Ishikawa (cell line): ENCODE data around the gene B4GALT6.

Experiments used
- CEBPB ChIP-seq: IDR thresholded peaks from 2 replicates; pipeline ENCODE4 v1.6.1; 2012
- CREB1 ChIP-seq: IDR thresholded peaks from 2 replicates; pipeline ENCODE4 v1.6.1; 2012; ENCODE audit warnings: low read depth
- EGR1 ChIP-seq: IDR thresholded peaks from 2 replicates; pipeline ENCODE4 v1.6.1; 2012
- EP300 ChIP-seq: IDR thresholded peaks from 2 replicates; pipeline ENCODE4 v1.6.1; 2012; ENCODE audit warnings: borderline replicate concordance
- FOXM1 ChIP-seq: IDR thresholded peaks from 2 replicates; pipeline ENCODE4 v1.6.1; 2012; ENCODE audit warnings: low read depth, borderline replicate concordance
- MAX ChIP-seq: IDR thresholded peaks from 2 replicates; pipeline ENCODE4 v1.6.1; 2012
- NFIC ChIP-seq: IDR thresholded peaks from 2 replicates; pipeline ENCODE4 v1.6.1; 2012
- RAD21 ChIP-seq: IDR thresholded peaks from 2 replicates; pipeline ENCODE4 v1.6.1; 2012; ENCODE audit warnings: low read depth
- REST ChIP-seq: IDR thresholded peaks from 2 replicates; pipeline ENCODE4 v1.6.1; 2012; ENCODE audit warnings: low read depth, mild to moderate bottlenecking
- TAF1 ChIP-seq: IDR thresholded peaks from 2 replicates; pipeline ENCODE4 v1.6.1; 2012; ENCODE audit warnings: low read depth, mild to moderate bottlenecking
- TCF12 ChIP-seq: IDR thresholded peaks from 2 replicates; pipeline ENCODE4 v1.6.1; 2012; ENCODE audit warnings: low read depth
- TEAD4 ChIP-seq: IDR thresholded peaks from 2 replicates; pipeline ENCODE4 v1.6.1; 2012
- USF1 ChIP-seq: IDR thresholded peaks from 2 replicates; pipeline ENCODE4 v1.6.1; 2012
- YY1 ChIP-seq: IDR thresholded peaks from 2 replicates; pipeline ENCODE4 v1.6.1; 2012; ENCODE audit warnings: low read depth
- ZBTB7A ChIP-seq: IDR thresholded peaks from 2 replicates; pipeline ENCODE4 v1.6.1; 2012; ENCODE audit warnings: low read depth

B4GALT6 gene

GRCh38 chr18:31707815-31708214 is 23.4 kb upstream of the B4GALT6 start:
- TF ChIP-seq YY1 (no peak), ZBTB7A (no peak), CEBPB (no peak), TAF1 (no peak), EP300 (no peak), FOXM1 (no peak), NFIC (no peak), TCF12 (no peak), EGR1 (no peak), CREB1 (no peak), MAX (no peak), RAD21 (no peak)

GRCh38 chr18:31702449-31702848 is 18.1 kb upstream of the B4GALT6 start:
- TF ChIP-seq NFIC = no peak
- no peak for TF ChIP-seq REST
- TF ChIP-seq YY1 = no peak
- no peak for TF ChIP-seq TAF1
- no peak for TF ChIP-seq USF1
- no peak for TF ChIP-seq CREB1
- TF ChIP-seq TEAD4 = no peak
- TF ChIP-seq RAD21 = no peak
- no peak for TF ChIP-seq CEBPB
- no peak for TF ChIP-seq EP300
- TF ChIP-seq ZBTB7A = no peak
- no peak for TF ChIP-seq MAX
- TF ChIP-seq TCF12 = no peak
- TF ChIP-seq EGR1 = no peak

- TF ChIP-seq EGR1 = no peak
- no peak for TF ChIP-seq MAX
- no peak for TF ChIP-seq TEAD4
- no peak for TF ChIP-seq REST
- no peak for TF ChIP-seq USF1
- no peak for TF ChIP-seq CEBPB
- TF ChIP-seq TAF1 = no peak
- TF ChIP-seq YY1 = no peak
- no peak for TF ChIP-seq TCF12
- TF ChIP-seq EP300 = no peak
- no peak for TF ChIP-seq NFIC
- TF ChIP-seq ZBTB7A = no peak
- TF ChIP-seq FOXM1 = no peak
- no peak for TF ChIP-seq CREB1
- no peak for TF ChIP-seq RAD21
Measured at GRCh38 chr18:31701744-31702143, 17.4 kb upstream of the B4GALT6 start.

- TF ChIP-seq NFIC (no peak), TCF12 (no peak), RAD21 (no peak), TEAD4 (no peak), CREB1 (no peak), MAX (no peak), EP300 (no peak), EGR1 (no peak), YY1 (no peak), USF1 (no peak)
Measured at GRCh38 chr18:31700990-31701389, 16.6 kb upstream of the B4GALT6 start.
